ENCODE results near the gene GUCA1C.

- no peak for TF ChIP-seq CTCF (IDR thresholded peaks at IDR 0.05)
- TF ChIP-seq POLR2A (IDR thresholded peaks at IDR 0.05), result no peak
- TF ChIP-seq POLR2AphosphoS5 (IDR thresholded peaks at IDR 0.05), result no peak
Observed at GRCh38 chr3:108983051-108983450, 29.4 kb upstream of the GUCA1C start.

All from prostate gland (tissue), 2 donors.